ENCODE results near the gene UBP1.
"Not testable (repeated sequence)": the region's sequence is repeated elsewhere in the genome, so short reads cannot be mapped to it uniquely, and the experiment has no call there.

UBP1 gene

GRCh38 chr3:33451994-33452393 is 11.8 kb upstream of the UBP1 start:
- not testable (repeated sequence) for H3K4me1 ChIP-seq (ENCODE audit: control insufficient read depth, insufficient read depth, low read length); H3K9ac ChIP-seq (ENCODE audit: low read length); H3K36me3 ChIP-seq (ENCODE audit: control insufficient read depth, insufficient read depth, low read length); H3K27me3 ChIP-seq (ENCODE audit: control insufficient read depth, insufficient read depth, low read length); H3K9me3 ChIP-seq (ENCODE audit: control insufficient read depth, low read length); H3K4me3 ChIP-seq (ENCODE audit: low read length)

- no peak overlapping the region for H3K9ac ChIP-seq (ENCODE audit: low read length)
- H3K27me3 ChIP-seq (ENCODE audit: control insufficient read depth, insufficient read depth, low read length) = no peaks in the 10 kb centered on the region
These were observed 7.8 kb upstream of the UBP1 start for GRCh38 chr3:33447958-33448357.

GRCh38 chr3:33447256-33447625 is 7.0 kb upstream of the UBP1 start:
- H3K27me3 ChIP-seq (ENCODE audit: control insufficient read depth, insufficient read depth, low read length); H3K4me3 ChIP-seq (ENCODE audit: low read length); H3K4me1 ChIP-seq (ENCODE audit: control insufficient read depth, insufficient read depth, low read length); H3K9ac ChIP-seq (ENCODE audit: low read length); H3K9me3 ChIP-seq (ENCODE audit: control insufficient read depth, low read length); H3K36me3 ChIP-seq (ENCODE audit: control insufficient read depth, insufficient read depth, low read length): not testable (repeated sequence)

More at GRCh38 chr3:33447958-33448357, 7.8 kb upstream of the UBP1 start:
- Histone ChIP-seq H3K9me3 (ENCODE audit: control insufficient read depth, low read length) (no peaks in the 10 kb centered on the region), H3K4me3 (ENCODE audit: low read length) (no peak overlapping the region), H3K4me1 (ENCODE audit: control insufficient read depth, insufficient read depth, low read length) (no peaks in the 10 kb centered on the region), H3K36me3 (ENCODE audit: control insufficient read depth, insufficient read depth, low read length) (no peaks in the 10 kb centered on the region)

- Histone ChIP-seq H3K27me3 (ENCODE audit: control insufficient read depth, insufficient read depth, low read length) (no peaks in the 10 kb centered on the region), H3K9me3 (ENCODE audit: control insufficient read depth, low read length) (no peaks in the 10 kb centered on the region), H3K36me3 (ENCODE audit: control insufficient read depth, insufficient read depth, low read length) (no peaks in the 10 kb centered on the region), H3K4me3 (ENCODE audit: low read length) (no peak overlapping the region), H3K4me1 (ENCODE audit: control insufficient read depth, insufficient read depth, low read length) (peaks cover 26% of the 10 kb centered on the region), H3K9ac (ENCODE audit: low read length) (no peak overlapping the region)
These were observed 2.0 kb upstream of the UBP1 start for GRCh38 chr3:33442190-33442589.

DNA sequence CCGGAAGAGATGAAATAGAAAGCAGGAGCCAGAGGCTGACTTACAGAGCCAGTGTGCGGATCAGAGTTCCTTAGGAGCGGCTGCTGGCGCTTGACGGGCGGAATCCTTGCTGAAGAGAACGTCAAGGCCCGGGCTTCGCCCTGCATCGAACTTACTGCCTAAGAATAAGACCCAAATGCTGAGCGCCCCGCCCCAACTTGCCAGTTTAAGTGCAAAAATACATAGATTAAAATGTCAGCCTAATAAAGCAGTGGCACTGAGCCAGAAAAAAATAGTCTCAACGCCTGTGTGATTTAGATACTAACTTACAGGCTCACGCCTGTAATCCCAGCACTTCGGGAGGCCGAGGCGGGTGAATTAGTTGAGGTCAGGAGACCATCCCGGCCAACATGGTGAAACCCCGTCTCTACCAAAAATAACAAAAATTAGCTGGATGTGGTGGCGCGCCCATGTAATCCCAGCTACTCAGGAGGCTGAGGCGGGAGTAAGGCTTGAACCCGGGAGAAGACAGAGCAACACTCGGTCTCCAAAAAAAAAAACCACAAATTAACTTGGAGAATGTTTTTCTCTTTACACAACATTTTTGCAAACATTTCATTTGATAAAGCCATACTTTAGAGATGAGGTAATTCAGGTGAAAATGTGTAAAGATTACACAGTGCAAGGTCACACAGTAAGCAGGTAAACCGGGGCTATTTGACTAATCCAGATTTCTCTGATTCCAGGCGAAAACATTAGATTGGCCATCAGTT is 1.2 kb upstream of the UBP1 start:
- H3K27me3 ChIP-seq (ENCODE audit: control insufficient read depth, insufficient read depth, low read length) = no peaks in the 10 kb centered on the region
- peak overlapping the region; percentile 90 for H3K4me3 ChIP-seq (ENCODE audit: low read length)
- peaks cover 33% of the 10 kb centered on the region for H3K4me1 ChIP-seq (ENCODE audit: control insufficient read depth, insufficient read depth, low read length)
- H3K36me3 ChIP-seq (ENCODE audit: control insufficient read depth, insufficient read depth, low read length) = no peaks in the 10 kb centered on the region
- H3K9ac ChIP-seq (ENCODE audit: low read length) = peak overlapping the region; percentile 94
- H3K9me3 ChIP-seq (ENCODE audit: control insufficient read depth, low read length) = no peaks in the 10 kb centered on the region

DNA sequence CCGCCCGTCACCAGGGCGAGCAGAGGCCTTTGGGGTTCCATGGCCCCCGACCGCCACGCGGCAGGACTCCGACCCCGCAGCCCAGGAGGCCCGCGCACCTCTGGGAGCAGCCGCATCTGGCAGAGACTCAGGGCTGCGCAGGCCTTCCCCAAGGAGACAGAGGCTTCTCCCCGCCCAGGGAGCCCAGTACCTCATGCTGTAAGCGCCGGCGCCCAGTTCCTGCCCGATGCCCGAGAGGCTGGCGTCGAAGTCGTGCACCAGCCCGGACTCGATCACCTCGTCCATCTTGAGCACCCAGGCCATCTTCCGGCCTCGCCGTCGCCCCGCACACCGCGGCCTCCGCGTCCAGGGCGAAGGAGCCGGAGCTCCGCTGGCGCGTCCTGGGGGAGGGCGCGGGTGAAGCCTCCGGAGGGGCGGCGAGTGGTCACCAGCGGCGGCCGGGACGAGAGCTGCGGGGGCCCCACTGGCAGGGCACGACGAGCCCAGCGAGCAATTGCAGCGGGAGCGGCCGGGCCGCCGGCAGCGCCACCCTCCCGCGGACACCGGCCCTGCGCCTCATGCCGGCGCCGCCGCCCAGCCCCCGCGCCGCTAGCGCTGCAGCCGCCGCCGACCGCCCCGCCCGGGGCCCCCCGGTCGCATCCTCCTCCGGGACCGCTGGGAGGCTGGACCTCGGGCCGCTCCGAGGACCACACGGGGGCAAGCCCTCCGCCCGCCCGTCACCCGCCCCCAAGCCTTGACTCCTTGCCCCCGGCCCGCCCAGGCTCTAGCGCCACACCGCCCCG is 468 bp downstream of the UBP1 start:
- Histone ChIP-seq H3K27me3 (ENCODE audit: control insufficient read depth, insufficient read depth, low read length) (no peaks in the 10 kb centered on the region), H3K4me1 (ENCODE audit: control insufficient read depth, insufficient read depth, low read length) (peaks cover 38% of the 10 kb centered on the region), H3K4me3 (ENCODE audit: low read length) (peak overlapping the region; percentile 78), H3K9ac (ENCODE audit: low read length) (peak overlapping the region; percentile 86), H3K36me3 (ENCODE audit: control insufficient read depth, insufficient read depth, low read length) (no peaks in the 10 kb centered on the region), H3K9me3 (ENCODE audit: control insufficient read depth, low read length) (no peaks in the 10 kb centered on the region)

DNA sequence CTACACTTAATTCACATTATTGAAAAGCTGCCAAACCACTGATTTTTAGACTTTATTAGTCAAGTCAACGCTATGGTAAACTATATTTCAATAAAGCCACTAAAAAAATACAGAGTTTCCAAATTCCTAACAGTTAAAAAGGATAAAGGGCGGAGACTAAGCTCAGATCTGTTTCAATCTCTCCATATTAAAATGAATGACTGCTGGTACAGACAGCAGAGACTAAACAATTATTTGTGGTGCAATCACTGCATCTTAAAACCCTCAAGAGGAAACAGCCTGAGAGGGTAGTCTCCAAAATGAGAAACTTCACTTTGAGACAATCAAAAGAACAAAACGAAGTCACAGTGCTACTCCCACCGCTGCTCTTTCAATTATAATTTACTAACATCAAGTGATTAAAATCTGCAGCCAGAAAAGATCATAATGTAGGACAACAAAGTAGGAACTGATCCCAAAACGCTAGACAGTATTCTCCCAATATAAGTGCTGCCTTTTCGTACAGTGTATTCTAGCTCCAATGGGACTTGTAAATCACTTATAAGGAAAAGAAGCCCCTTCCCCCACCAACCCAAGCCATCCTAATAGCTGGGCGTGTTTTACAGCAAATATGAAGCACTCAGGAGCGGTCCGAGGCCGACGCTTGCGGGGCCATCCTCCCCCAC is 1.2 kb downstream of the UBP1 start:
- H3K4me1 ChIP-seq (ENCODE audit: control insufficient read depth, insufficient read depth, low read length) = peaks cover 38% of the 10 kb centered on the region
- peak overlapping the region; percentile 86 for H3K9ac ChIP-seq (ENCODE audit: low read length)
- no peaks in the 10 kb centered on the region for H3K27me3 ChIP-seq (ENCODE audit: control insufficient read depth, insufficient read depth, low read length)
- no peaks in the 10 kb centered on the region for H3K9me3 ChIP-seq (ENCODE audit: control insufficient read depth, low read length)
- H3K36me3 ChIP-seq (ENCODE audit: control insufficient read depth, insufficient read depth, low read length) = no peaks in the 10 kb centered on the region
- H3K4me3 ChIP-seq (ENCODE audit: low read length) = peak overlapping the region; percentile 78

DNA sequence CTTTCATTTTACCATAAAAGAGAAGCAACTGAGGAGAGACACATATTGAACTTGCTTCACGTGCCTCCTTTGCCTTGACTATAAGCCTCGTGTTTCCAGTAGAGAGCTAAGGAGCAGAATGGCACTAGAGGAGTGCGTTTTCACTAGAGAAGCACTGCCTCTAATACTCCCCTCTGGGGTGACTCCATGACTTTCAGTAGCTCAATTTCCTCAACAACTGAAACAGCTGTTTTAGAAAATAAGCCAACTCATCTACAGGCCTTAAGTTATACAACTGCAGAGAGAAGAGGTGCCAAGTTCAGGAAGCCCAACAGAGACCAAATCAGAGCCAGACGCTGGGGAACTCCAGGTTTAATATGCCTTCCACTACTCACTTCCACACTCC is 1.9 kb downstream of the UBP1 start:
- Histone ChIP-seq H3K4me3 (ENCODE audit: low read length) (peak overlapping the region; percentile 38), H3K9me3 (ENCODE audit: control insufficient read depth, low read length) (no peaks in the 10 kb centered on the region), H3K9ac (ENCODE audit: low read length) (peak overlapping the region; percentile 86), H3K36me3 (ENCODE audit: control insufficient read depth, insufficient read depth, low read length) (no peaks in the 10 kb centered on the region), H3K27me3 (ENCODE audit: control insufficient read depth, insufficient read depth, low read length) (no peaks in the 10 kb centered on the region), H3K4me1 (ENCODE audit: control insufficient read depth, insufficient read depth, low read length) (peaks cover 38% of the 10 kb centered on the region)

GRCh38 chr3:33437556-33438283 is 2.5 kb downstream of the UBP1 start:
- Histone ChIP-seq H3K9ac (ENCODE audit: low read length) (peak overlapping the region; percentile 86), H3K4me3 (ENCODE audit: low read length) (peak overlapping the region; percentile 38), H3K27me3 (ENCODE audit: control insufficient read depth, insufficient read depth, low read length) (no peaks in the 10 kb centered on the region), H3K4me1 (ENCODE audit: control insufficient read depth, insufficient read depth, low read length) (peaks cover 38% of the 10 kb centered on the region), H3K36me3 (ENCODE audit: control insufficient read depth, insufficient read depth, low read length) (no peaks in the 10 kb centered on the region), H3K9me3 (ENCODE audit: control insufficient read depth, low read length) (no peaks in the 10 kb centered on the region)

DNA sequence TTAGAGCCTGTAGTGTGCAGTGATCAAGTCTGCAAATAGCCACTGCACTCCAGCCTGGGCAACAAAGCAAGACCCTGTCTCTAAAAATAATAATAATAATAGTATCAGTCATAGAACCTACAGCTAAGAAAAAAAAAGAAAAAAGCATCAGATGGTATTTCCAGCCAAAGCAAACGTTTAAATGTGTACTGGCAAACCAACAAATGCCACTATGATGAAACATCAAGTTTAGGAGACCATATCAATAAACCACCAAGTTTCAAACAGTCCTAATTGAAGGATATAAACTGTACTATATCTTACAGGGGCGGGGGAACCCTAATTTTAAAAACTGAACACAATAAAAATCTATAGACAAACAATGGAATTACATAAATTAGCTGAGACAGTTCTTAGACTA is 6.4 kb downstream of the UBP1 start:
- Histone ChIP-seq H3K4me1 (ENCODE audit: control insufficient read depth, insufficient read depth, low read length) (peaks cover 28% of the 10 kb centered on the region), H3K4me3 (ENCODE audit: low read length) (no peak overlapping the region), H3K36me3 (ENCODE audit: control insufficient read depth, insufficient read depth, low read length) (no peaks in the 10 kb centered on the region), H3K9ac (ENCODE audit: low read length) (no peak overlapping the region), H3K27me3 (ENCODE audit: control insufficient read depth, insufficient read depth, low read length) (no peaks in the 10 kb centered on the region), H3K9me3 (ENCODE audit: control insufficient read depth, low read length) (no peaks in the 10 kb centered on the region)

GRCh38 chr3:33430571-33430970 is 9.6 kb downstream of the UBP1 start:
- H3K27me3 ChIP-seq (ENCODE audit: control insufficient read depth, insufficient read depth, low read length) = no peaks in the 10 kb centered on the region
- no peaks in the 10 kb centered on the region for H3K36me3 ChIP-seq (ENCODE audit: control insufficient read depth, insufficient read depth, low read length)
- H3K4me3 ChIP-seq (ENCODE audit: low read length) = no peak overlapping the region
- H3K9me3 ChIP-seq (ENCODE audit: control insufficient read depth, low read length) = no peaks in the 10 kb centered on the region
- no peak overlapping the region for H3K9ac ChIP-seq (ENCODE audit: low read length)
- peaks cover 12% of the 10 kb centered on the region for H3K4me1 ChIP-seq (ENCODE audit: control insufficient read depth, insufficient read depth, low read length)

GRCh38 chr3:33430061-33430460 is 10.1 kb downstream of the UBP1 start:
- Histone ChIP-seq H3K27me3 (ENCODE audit: control insufficient read depth, insufficient read depth, low read length) (no peaks in the 10 kb centered on the region), H3K9me3 (ENCODE audit: control insufficient read depth, low read length) (no peaks in the 10 kb centered on the region), H3K4me3 (ENCODE audit: low read length) (no peak overlapping the region), H3K9ac (ENCODE audit: low read length) (no peak overlapping the region), H3K36me3 (ENCODE audit: control insufficient read depth, insufficient read depth, low read length) (no peaks in the 10 kb centered on the region), H3K4me1 (ENCODE audit: control insufficient read depth, insufficient read depth, low read length) (peaks cover 8% of the 10 kb centered on the region)

Measured in mucosa of stomach (tissue), 1 donor.